Measurements from ENCODE around the gene ZNF668. TPM values are rescaled to one million over a fixed set of nuclear protein-coding genes. Genes with fewer than 3 reads are reported as not detected.

ZNF668 gene
- total RNA-seq, 1 donor from 2014 or later, result 3.7 TPM

GRCh38 chr16:31109622-31110021 is 35.6 kb upstream of the ZNF668 start:
- H3K4me3 Mint-ChIP-seq, result peak overlapping the region; percentile 89
- DNase-seq (ENCODE audit: low spot score), result no peak
- H2AFZ ChIP-seq (replicated peaks), result no peak overlapping the region
- peaks cover 3% of the 10 kb centered on the region for H4K20me1 ChIP-seq (ENCODE audit: low read depth)
- peaks cover 12% of the 10 kb centered on the region for H3K4me1 Mint-ChIP-seq
- no peak overlapping the region for H3K4me3 ChIP-seq
- no peak overlapping the region for H3K9ac ChIP-seq
- H3K4me2 ChIP-seq, result no peak overlapping the region
- peaks cover 5% of the 10 kb centered on the region for H3K4me1 ChIP-seq
- peaks cover 16% of the 10 kb centered on the region for H3F3A ChIP-seq (ENCODE audit: low read depth)
- no peaks in the 10 kb centered on the region for H3K9me3 Mint-ChIP-seq
- peaks cover 16% of the 10 kb centered on the region for H3K36me3 Mint-ChIP-seq
- H3K27me3 ChIP-seq, result no peaks in the 10 kb centered on the region
- no peaks in the 10 kb centered on the region for H3K9me3 ChIP-seq (ENCODE audit: low read depth)
- TF ChIP-seq EZH2phosphoT487 (IDR thresholded peaks at IDR 0.05) (no peak), CTCF (IDR thresholded peaks at IDR 0.05) (no peak), EZH2 (IDR thresholded peaks at IDR 0.05) (no peak)
- peaks cover 3% of the 10 kb centered on the region for H3K79me2 ChIP-seq (ENCODE audit: low read depth)
- H3K36me3 ChIP-seq, result no peaks in the 10 kb centered on the region
- no peak overlapping the region for H3K27ac Mint-ChIP-seq
- H3K27me3 Mint-ChIP-seq (ENCODE audit: insufficient read depth, low read depth), result peaks cover 6% of the 10 kb centered on the region
- no peak overlapping the region for H3K27ac ChIP-seq

- TF ChIP-seq EZH2phosphoT487 (IDR thresholded peaks at IDR 0.05) (no peak), CTCF (IDR thresholded peaks at IDR 0.05) (no peak), EZH2 (IDR thresholded peaks at IDR 0.05) (no peak)
- Histone ChIP-seq H3K27ac (no peak overlapping the region), H3K27me3 (no peaks in the 10 kb centered on the region), H3K9me3 (ENCODE audit: low read depth) (no peaks in the 10 kb centered on the region), H3K9ac (peak overlapping the region; percentile 70), H2AFZ (replicated peaks) (peak overlapping the region; percentile 87), H3K79me2 (ENCODE audit: low read depth) (peaks cover 3% of the 10 kb centered on the region), H4K20me1 (ENCODE audit: low read depth) (no peaks in the 10 kb centered on the region), H3K4me2 (peak overlapping the region; percentile 96), H3K4me1 (peaks cover 5% of the 10 kb centered on the region), H3K36me3 (no peaks in the 10 kb centered on the region), H3F3A (ENCODE audit: low read depth) (peaks cover 13% of the 10 kb centered on the region), H3K4me3 (peak overlapping the region; percentile 99)
- DNase-seq (ENCODE audit: low spot score), result no peak
- Mint-ChIP-seq H3K27me3 (ENCODE audit: insufficient read depth, low read depth) (peaks cover 3% of the 10 kb centered on the region), H3K4me3 (peak overlapping the region; percentile 89), H3K4me1 (peaks cover 12% of the 10 kb centered on the region), H3K27ac (no peak overlapping the region), H3K9me3 (no peaks in the 10 kb centered on the region), H3K36me3 (peaks cover 16% of the 10 kb centered on the region)
These were observed 34.9 kb upstream of the ZNF668 start for GRCh38 chr16:31108794-31109558.

- peak within 1 kb of the TSS; percentile 70 for H3K9ac ChIP-seq
- Mint-ChIP-seq H3K27me3 (ENCODE audit: insufficient read depth, low read depth) (peaks cover 3% of the 10 kb centered on the region), H3K4me1 (peaks cover 12% of the 10 kb centered on the region), H3K9me3 (no peaks in the 10 kb centered on the region), H3K36me3 (peaks cover 13% of the 10 kb centered on the region), H3K27ac (peak within 1 kb of the TSS; percentile 83), H3K4me3 (peak within 1 kb of the TSS; percentile 90)
- TF ChIP-seq EZH2phosphoT487 (IDR thresholded peaks at IDR 0.05) (no peak), EZH2 (IDR thresholded peaks at IDR 0.05) (no peak), CTCF (IDR thresholded peaks at IDR 0.05) (no peak)
- DNase-seq (ENCODE audit: low spot score), result peak; percentile 83
- H2AFZ ChIP-seq (replicated peaks), result peak within 1 kb of the TSS; percentile 87
- H3F3A ChIP-seq (ENCODE audit: low read depth), result peaks cover 13% of the 10 kb centered on the region
- no peak within 1 kb of the TSS for H3K27ac ChIP-seq
- peak within 1 kb of the TSS; percentile 96 for H3K4me2 ChIP-seq
- no peaks in the 10 kb centered on the region for H3K27me3 ChIP-seq
- H4K20me1 ChIP-seq (ENCODE audit: low read depth), result no peaks in the 10 kb centered on the region
- H3K4me3 ChIP-seq, result peak within 1 kb of the TSS; percentile 99
- H3K36me3 ChIP-seq, result no peaks in the 10 kb centered on the region
- no peaks in the 10 kb centered on the region for H3K9me3 ChIP-seq (ENCODE audit: low read depth)
- peaks cover 3% of the 10 kb centered on the region for H3K79me2 ChIP-seq (ENCODE audit: low read depth)
- H3K4me1 ChIP-seq, result peaks cover 5% of the 10 kb centered on the region
These were observed 34.2 kb upstream of the ZNF668 start, which contains the start of gene BCKDK for GRCh38 chr16:31108035-31108793. TSS of gene BCKDK (plus strand) at chr16:31108386. CDS start at chr16:31109224, 838 bp downstream.
